ENCODE measurements around the gene PNPO.
"Not testable (repeated sequence)": the region's sequence is repeated elsewhere in the genome, so short reads cannot be mapped to it uniquely, and the experiment has no call there.

Gene PNPO

DNA sequence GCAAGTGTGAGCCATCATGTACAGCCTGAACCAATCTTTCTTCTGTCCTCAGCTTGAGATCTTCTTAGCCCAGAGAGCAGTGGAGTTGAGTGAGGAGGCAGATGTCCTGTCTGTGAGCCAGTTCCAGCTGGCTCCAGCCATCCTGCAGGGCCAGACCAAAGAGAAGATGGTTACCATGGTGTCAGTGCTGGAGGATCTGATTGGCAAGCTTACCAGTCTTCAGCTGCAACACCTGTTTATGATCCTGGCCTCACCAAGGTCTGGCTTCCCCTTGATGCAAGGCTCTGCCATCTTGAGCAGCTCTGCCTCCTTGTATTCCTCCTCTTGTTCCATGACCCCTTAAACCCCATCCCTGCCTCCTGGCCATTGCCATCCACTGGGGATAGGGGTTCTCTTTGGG, 39.2 kb downstream of the PNPO start:
- peak; percentile 44 for DNase-seq

GRCh38 chr17:47981462-47981861, 40.1 kb downstream of the PNPO start:
- no peak for DNase-seq

DNA sequence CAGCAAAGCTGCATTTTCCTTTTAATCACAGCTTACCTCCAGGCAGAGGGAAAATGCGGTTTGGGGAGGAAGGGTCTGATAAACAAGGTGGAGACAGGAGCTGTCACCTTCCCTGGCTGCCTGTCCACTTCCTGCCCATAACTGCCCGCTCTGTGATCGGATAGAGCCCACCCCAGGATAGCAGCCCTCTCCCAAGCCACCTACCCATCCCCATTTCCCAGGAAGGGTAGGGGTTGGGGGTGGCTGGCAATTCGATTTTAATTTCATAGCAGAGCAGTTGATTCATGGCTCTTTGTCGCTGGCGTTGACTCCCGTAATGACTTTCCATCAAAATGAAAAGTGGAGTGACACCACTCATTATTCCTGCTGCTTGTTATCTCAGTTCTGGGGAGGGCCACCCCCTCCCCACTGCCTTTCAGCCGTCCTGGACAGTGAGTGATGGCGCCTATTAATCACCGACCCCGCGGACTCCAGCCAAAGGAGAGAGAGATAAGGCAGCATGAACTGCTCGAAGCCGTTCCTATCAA, 40.8 kb downstream of the PNPO start:
- DNase-seq = no peak

DNA sequence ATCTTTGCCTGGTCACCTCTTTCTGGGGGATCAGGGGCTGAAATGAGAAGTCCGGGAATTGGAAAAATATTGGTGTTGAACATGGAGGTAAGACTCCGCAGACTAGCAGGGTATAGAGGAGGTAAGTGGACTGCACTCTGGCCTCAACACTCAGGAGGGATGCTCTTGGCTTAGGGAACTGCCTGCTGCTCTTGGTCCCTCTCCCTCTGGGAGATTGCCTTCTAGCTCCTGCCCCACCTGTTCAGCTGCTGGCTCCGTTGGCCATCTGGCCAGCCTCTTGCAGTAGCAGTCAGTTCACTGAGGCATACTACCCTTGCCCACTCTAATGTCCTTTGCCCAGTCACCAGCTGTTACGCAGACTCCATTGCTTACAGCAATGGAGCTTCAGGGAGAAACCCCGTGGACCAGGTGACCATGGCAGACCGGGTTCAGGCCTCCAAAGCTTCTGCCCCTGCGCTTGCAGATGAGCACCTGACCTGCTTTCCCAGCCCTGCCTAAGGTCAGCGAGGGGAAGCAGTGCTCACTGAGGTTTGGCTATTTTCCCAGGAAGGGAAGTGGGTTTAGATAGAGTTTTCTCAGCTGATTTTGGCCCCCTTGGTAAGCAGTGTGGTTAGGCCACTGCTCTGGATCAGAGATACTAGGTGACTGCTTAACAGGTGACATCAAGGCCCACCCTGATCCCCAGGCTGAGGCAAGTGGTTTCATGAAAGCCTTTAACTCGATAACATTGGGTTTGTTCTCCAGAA, 41.4 kb downstream of the PNPO start:
- DNase-seq = peak; percentile 68

DNA sequence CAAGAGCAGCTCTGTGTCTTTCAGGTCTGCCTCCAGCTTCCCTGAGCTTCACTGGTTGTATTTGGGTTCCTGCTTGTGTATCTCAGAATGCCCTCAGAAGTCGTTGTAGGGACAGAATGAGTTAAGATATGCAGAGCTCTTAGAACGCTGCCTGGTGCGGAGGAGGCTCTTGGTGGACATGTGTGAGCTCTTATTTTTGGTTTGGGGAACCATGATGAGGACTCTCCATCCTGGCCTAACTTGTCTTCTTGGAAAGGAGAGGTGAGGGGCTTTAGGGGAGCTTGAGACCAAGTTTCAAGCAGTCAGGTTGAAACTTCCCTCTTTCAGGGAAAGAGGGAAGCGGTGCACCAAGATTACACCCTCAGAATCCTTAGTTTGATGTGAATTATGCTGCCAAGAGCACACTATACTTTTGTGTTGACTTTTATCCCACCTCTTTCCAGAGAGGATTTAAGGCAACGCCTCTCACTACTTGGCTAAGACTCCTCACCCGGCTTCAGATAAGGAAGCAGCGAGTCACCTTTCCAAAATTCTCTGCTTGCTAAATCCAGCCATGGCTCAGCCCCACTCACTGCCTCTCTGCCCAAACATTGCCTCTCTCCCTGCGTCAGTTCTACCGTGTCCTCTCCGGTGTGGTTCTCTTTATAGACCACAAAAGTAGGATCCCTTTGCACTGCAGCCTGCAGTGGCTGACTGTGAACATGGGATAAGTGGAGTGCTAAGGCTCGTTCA, 42.3 kb downstream of the PNPO start:
- DNase-seq = no peak

DNA sequence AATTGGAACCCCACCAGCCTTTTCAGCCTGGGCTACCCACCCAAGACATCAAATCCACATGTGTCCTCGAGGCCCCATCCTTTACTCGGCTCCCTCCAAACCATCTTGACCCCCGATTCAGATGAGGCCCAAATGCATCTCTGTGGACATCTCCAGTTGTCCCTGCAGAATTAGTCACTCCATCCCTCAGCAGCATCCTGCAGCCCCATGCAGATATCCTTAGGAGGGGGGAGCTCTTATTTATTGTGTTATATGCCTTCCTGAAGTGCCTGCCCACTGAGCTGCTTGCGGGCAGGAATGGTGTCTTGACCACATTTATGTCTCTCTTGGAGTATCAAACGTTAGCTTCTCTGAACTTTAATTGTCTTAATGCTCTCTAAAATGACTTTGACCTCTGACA, 45.1 kb downstream of the PNPO start:
- DNase-seq = no peak

GRCh38 chr17:47987240-47987835, 46.0 kb downstream of the PNPO start:
- peak; percentile 83 for DNase-seq

DNA sequence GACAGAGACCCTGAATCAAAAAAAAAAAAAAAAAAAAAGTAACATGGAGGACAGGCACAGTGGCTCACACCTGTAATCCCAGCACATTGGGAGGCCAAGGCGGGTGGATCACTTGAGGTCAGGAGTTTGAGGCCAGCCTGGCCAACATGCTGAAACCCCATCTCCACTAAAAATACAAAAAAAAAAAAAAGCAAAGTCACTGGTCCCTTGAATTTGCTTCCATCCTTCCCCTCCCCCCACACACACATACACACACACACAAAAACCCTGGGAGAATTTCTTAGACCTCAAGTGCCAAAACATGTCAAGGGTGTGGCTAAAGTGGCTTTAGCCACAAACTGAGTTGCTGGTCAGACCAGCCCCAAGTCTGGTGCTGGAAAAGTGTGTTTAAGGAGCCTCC, 47.1 kb downstream of the PNPO start:
- not testable (repeated sequence) for DNase-seq

GRCh38 chr17:47989159-47989558, 47.8 kb downstream of the PNPO start:
- no peak for DNase-seq

GRCh38 chr17:47989700-47990099, 48.3 kb downstream of the PNPO start:
- DNase-seq = no peak

GRCh38 chr17:47990962-47991731, 49.8 kb downstream of the PNPO start:
- peak; percentile 84 for DNase-seq

GRCh38 chr17:47992216-47992615, 50.8 kb downstream of the PNPO start:
- peak; percentile 26 for DNase-seq

- DNase-seq = peak; percentile 39
Observed at GRCh38 chr17:47993031-47993564, 51.7 kb downstream of the PNPO start.

- DNase-seq = no peak
Observed at GRCh38 chr17:47993964-47994363, 52.6 kb downstream of the PNPO start.

DNA sequence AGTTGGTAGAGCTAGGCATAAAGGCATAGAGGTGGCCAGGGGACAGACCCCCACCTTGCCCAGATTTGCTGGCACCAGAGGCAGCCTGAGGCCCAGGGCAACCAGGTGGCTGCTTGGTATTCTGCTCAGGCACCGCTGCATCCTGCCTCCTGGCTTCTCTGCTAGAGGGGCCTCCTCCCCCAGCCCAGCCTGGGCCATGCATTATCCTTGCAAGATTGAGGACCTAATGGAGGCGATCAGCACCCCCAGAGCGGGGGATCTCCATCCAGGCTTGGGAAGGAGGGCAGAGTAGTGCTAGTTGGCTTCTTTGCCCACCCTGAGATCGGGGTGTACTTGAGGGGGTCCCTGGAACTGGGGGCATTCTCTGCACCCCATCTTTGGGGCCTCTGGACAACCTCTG, 53.4 kb downstream of the PNPO start:
- DNase-seq = peak; percentile 51

DNA sequence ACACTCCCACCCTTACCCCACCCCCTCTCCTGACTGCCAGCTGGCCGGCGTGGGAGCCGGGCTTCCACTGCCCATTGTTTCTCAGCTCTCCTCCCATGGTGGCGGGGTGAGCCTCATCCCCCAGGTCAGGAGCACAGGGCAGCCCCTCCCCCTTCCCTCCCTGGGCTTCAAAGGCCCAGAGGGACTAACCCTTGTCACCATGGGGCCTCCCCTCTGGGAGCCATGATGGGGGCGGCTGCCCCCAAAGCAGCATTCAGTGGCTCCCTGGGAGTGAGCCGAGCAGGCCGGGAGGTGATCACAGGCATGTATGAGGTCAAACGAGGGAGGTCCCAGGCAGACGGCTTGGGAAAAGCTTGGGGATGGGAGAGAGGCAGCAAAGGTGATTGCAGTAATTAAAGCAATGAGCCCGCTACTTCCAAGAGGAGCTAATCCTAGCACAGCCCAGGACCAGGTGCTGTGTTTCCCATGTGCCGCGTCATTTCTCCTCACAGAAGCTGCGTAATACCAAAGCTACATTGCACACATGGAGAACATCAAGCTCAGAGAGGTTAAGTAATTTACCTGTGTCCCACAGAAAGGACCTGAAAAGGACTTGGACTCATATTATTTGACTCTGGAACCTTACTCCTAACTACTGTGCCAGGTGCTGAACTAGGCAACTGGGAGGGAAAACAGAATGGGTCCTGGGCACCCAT, 54.0 kb downstream of the PNPO start:
- peak; percentile 82 for DNase-seq

DNA sequence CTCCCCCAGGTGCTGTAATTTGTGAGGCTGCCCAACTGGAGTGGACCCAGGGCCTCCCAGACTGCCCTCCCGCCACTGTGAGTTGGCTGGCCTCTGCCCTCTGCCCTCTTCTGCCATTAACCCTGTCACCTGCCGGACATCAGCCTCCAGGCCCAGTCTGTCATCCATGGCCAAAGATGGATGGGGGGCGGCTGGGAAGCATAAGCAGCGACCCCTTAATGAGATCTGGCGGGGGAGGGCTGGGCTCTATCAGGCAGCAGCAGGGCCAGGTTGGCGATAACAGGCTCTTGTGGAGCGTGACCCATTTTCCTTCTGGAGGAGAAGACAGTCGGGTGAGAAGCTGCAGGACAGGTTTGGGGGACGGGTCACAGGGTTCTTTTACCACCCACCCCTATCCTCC, 54.8 kb downstream of the PNPO start:
- DNase-seq = peak; percentile 60

- no peak for DNase-seq
Observed at GRCh38 chr17:47997586-47997985, 56.2 kb downstream of the PNPO start.

DNA sequence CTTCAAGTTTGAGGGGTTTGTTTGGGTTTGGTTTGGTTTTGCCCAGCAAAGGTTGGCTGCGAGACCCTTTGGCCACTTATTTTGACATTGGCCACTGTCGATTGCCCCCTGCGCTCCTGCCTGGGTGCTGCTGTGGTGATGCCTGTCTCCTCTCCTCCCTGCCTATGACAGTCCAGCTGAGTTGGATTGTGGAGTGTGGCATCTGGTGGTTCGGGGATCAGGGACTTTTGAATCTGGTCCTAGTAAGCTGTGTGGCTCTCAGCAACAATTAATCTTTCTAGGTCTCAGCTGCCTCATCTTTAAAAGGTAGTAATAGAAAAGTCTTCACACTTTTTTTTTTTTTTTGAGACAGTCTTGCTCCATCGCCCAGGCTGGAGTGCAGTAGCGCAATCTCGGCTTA, 56.7 kb downstream of the PNPO start:
- no peak for DNase-seq
